CD4-positive, alpha-beta T cell treated with Interleukin-12 subunit alpha and Interleukin-12 subunit beta, for 1 hour (primary cell): ENCODE data around the gene ZNF77.
"Not testable (repeated sequence)": the region's sequence is repeated elsewhere in the genome, so short reads cannot be mapped to it uniquely, and the experiment has no call there.

ENCODE experiments used
- DNase-seq: peaks from one replicate; pipeline ENCODE4 v3.0.0-alpha.2; 2020

The ZNF77 gene

DNA sequence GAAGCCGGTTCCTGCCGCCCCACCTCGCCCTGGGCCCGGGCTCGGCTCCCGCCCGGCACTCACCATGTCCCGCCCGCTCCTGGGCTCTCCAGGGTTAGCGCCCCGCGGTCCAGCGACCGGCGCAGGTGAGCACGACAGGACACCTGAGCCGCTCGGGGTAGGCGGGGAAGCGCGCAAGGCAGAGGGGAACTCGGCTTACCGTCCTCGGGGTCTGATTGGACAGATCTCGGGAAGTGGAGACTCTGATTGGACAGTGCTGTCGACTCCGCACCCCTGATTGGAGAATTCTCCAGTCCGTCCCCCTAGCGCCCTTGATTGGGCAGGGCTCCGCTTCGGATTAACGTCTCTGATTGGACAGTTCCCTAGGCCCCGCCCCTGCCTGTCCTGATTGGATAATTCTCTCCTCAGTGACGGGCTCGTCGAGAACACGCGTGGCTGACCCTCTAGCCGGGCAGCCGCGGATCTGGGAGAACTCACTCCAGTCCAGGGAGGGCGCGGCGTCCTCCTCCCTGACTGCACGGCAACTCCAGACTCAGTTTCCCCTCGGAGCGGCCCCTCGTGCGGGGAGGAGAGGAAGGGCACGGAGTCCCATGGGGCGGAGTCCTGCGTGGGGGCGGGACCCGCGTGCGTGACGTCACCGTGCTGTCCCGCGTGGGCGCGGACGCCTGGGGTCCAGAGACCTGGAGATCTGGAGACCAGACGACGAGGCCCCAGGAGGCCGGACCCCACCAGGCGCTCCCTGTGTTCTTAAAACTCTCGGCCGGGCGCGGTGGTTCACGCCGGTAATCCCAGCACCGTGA is at the start of gene ZNF77:
Gene ZNF77, minus strand, starts transcription at position 197 of the 800 bp plus-strand sequence. Its CDS starts 131 bp downstream, at position 66.
- peak; percentile 99 for DNase-seq

DNA sequence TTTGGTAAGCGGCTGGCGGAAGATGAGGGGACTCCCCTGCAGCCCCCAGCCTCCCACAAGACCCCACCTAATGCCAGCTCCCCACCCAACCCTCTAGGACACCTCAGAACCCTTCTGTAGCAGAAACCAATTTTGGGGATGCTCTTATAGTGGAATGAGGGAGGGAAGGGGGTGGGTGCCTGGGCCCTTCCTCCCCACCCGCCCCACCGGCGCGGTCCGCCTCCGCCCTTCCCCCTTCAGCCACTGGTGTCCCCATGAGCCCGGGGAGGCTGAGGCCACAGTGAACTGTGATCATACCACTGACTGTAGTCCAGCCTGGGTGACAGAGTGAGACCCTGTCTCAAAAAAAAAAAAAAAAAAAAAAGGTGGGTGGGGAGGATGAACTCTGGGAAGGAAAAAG is 48.8 kb upstream of the ZNF77 start:
- DNase-seq = no peak

DNA sequence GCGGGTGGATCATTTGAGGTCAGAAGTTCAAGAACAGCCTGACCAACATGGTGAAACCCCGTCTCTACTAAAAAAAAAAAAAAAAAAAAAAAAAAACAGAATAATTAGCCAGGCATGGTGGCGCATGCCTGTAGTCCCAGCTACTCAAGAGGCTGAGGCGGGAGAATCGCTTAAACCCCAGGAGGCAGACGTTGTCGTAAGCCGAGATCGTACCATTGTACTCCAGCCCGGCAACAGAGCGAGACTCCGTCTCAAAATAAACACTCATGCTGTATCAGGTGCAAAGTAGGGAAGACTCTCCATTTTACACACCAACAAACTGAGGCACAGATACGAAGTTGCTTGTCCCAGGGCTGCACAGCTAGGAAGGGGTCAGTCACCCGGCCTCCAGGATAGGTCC is 48.2 kb upstream of the ZNF77 start:
- DNase-seq = no peak

DNA sequence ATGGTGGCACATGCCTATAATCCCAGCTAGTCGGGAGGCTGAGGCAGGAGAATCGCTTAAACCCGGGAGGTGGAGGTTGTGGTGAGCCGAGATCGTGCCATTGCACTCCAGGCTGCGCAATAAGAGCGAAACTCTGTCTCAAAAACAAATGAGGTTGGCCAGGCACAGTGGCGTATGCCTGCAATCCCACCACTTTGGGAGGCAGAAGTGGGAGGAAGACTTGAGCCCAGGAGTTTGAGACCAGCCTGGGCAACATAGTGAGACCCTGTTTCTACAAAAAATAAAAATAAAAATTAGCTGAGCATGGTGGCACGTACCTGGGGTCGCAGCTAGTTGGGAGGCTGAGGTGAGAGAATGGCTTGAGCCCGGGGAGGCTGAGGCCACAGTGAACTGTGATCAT is 47.6 kb upstream of the ZNF77 start:
- not testable (repeated sequence) for DNase-seq

DNA sequence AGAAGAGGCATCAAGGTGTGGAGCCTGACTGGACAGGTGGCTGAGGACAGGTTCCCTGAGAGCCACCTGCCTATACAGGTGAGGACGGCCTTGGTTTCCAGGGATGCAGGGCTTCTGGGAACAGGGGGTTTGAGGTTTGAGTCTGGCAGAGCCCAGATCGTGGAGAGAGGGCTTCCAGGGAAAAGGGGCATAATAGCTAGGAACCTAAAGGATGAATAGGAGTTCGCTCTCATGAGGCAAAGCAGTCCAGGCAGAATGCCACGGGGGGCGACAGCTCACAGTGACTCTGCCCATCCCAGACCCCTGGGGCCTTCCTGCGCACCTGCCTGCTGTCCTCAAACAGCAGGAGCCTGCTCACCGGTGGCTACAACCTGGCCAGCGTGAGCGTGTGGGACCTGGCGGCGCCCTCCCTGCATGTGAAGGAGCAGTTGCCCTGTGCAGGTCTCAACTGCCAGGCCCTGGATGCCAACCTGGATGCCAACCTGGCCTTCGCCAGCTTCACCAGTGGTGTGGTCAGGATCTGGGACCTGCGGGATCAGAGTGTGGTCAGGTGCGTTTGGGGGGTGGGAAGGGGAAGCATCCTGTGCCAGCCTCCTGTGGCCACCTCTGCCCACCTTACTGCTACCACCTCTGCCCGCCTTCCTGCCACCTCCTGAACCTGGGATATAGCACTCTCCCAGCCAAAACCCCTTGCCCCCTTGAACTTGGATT is 44.6 kb upstream of the ZNF77 start:
- no peak for DNase-seq

DNA sequence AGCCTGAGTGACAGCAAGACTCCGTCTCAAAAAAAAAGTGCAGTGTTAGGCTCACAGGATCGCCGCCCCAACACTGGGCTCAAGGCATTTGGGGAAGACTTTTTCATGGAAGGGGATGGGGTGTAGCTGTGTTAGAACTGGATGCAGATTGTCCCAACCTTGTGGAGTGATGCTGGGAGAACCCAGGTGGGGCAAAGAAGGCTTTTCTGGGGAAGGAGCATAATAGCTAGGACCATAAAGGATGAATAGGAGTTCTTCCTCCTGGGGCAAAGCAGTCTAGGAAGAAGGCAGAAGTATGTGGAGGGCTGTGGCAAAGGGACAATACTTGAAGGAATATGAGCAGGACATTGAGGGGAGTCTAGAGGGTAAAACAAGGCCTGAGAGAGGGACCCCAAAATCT is 43.8 kb upstream of the ZNF77 start:
- DNase-seq = no peak

DNA sequence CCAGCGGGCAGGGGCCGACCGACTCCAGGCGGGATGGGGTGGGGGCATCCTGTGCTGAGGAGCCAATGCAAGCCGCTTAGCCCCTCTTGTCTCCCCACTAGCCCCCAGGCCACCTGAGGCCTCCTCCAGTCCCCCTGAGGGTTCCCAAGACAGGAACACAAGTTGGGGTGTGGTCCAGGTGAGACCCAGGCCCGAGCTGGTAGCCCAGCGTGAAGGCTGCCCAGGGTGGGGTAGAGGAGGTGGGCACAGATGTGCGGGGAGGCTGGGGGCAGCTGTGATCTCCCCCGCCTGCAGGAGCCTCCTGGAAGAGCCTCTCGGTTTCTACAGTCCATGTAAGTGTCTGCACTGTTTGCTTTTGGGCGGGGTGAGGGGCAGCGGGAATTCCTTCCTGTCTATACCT is 43.0 kb upstream of the ZNF77 start:
- no peak for DNase-seq

DNA sequence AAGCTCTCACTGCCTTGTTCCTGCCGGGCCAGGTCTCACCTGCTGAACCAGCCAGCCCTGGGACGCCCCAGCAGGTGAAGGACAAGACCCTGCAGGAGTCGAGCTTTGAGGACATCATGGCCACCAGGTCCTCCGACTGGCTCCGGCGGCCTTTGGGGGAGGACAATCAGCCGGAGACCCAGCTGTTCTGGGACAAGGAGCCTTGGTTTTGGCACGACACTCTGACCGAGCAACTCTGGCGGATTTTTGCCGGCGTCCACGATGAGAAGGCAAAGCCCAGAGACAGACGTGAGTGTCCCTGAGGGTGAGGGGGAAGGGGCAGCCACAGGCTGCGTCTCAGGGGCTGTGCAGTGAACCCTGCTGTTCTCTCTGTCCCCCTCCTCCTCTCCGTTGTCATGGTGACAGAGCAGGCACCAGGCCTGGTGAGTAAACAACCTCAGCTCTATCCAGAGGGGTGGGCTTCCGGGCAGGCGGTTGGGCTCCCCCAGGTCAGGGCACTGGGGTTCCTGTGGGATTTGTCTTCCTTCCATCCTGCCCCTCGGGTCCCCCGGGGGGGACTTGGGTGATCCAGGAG is 42.3 kb upstream of the ZNF77 start:
- DNase-seq = no peak

DNA sequence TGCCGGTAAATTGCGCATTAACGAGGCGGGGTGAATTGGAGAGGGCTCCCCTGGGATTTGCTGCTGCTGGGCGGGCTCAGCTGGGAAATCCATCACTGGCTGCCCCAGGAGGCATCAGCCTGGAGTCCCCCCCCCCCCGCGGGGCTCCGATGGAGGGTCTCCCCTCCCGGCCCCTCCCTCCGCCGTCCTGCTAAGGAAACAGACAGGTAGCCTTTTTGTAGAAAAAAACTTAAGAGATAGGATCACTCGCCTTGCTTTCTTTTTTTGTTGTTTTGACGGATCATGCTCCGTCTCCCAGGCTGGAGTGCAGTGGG is 39.4 kb upstream of the ZNF77 start:
- no peak for DNase-seq

DNA sequence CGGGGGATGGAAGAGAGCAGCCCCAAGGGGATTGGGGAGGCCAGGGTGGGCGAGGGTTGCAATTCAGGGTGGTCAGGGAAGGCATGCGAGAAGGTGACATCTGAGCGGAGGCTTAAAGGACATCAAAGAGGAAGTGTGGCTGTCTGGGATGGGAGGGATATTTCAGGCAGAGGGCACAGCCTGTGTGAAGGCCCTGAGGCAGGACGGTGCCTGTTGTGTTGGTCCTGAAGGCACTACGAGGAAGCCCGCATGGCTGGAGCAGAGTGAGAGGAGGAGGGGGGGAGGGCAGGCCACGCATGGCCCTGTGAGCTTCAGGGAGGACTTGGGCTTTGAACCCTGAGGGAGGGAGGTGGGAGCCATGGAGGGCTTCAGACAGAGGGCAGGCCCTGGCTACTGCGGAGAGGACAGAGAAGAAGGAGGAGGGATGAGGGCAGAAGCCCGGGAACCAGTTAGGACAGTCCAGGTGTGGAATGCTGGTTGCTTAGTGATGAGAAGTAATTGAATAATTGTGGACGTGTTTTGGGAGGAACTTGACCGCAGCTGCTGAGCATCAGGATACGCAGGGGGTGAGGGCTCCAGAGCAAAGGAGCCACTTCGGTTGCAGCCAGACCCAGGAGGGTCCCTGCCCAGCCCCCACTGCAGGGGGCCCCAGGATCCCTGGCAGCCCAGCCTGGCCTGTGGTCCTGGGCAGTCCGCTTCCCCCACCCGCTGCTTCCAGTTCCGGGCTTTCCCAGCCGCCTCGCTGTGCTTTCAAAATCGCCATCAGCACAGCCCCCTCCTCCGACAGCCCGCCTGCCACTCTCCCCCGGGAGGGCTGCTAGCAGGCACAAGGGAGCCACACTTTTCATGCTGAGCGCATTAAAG is 38.8 kb upstream of the ZNF77 start:
- DNase-seq = no peak

DNA sequence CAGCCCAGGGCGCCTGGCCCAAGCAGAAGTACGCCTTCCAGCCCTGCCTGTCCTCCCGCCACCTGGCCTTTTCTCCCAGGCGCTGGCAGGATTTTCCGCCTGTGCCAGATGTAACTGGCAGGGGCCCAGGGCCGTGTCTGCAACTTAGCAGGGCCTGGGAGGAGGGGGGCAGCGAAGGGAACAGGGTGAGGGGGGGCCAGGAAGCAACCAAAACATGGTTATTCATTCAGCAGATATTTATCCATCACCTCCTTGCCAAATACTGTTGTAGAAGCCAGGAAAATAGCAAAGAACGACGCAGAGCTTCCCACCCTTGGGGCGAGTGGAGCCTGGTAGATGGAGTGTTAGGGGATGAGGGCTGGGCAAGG is 38.2 kb upstream of the ZNF77 start:
- no peak for DNase-seq

DNA sequence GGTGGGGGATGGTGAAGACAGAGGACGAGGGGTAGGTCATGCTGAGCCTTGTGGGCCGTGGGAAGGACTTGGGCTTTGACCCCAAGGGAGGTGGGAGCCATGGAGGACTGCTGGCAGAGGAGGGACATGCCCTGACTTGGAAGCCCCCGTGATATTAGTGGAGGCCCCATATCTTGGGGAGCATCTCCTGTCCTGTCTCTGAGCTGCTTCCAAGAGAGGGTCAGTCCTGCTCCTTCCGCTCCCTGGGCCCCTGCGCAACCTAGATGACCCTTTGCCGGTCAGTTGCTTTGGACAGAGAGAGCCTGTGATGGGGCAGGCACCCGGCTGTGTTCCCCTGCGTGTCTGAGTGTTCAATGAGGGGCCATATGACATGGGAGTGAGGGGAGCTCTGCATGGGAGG is 37.8 kb upstream of the ZNF77 start:
- DNase-seq = no peak

DNA sequence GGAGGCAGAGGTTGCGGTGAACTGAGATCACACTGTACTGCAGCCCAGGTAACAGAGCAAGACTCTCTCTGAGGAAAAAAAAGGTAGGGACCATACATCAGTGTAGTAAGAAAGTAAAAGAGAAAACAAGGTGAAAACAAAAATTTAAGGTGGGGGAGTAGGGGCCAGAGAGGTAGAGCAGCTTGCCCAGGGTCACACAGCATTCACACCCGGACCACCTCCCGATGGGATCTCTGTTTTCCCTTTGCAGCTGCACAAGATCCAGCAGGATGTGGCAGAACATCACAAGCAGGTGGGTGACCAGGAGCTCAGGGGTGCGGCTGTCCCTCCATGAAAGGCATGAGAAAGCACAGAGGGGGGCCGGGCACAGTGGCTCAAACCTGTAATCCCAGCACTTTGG is 37.1 kb upstream of the ZNF77 start:
- DNase-seq = no peak

DNA sequence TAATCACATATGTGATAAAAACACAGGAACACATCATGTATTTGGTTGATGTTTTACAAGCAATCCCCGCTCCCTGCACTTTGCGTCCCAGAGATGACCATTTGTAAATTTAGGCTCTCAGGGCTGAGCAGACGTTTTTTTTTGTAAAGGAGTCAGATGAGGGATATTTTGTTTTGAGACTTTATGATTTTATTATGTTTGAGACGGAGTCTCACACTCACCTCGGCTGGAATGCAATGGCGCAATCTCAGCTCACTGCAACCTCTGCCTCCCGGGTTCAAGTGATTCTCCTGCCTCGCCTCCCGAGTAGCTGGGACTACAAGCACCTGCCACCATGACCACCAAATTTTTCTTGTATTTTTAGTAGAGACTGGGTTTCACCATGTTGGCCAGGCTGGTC is 34.0 kb upstream of the ZNF77 start:
- no peak for DNase-seq

DNA sequence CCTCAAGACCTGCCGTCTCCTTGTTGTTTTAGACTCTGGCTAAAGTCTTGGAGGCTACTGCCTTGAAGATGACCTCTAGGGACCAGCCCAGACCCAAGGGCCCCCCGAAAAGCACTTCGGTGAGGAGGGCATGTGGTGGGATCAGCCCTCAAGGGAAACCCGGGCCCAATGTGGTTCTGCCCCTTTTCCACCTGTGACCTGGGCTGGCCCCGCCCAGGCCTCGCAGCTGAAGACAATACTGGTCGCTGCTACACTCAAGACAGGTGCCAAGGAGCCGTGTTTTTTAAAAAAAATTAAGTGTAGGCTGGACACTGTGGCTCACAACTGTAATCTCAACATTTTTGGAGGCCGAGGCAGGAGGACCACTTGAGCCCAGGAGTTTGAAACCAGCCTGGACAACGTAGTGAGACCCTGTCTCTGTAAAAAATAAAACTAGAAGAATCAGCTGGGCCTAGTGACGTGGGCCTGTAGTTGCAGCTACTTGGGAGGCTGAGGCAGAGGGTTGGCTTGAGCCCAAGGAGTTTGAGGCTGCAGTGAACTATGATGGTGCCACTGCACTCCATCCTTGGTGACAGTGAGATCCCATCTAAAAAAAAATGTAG is 33.5 kb upstream of the ZNF77 start:
- DNase-seq = no peak

DNA sequence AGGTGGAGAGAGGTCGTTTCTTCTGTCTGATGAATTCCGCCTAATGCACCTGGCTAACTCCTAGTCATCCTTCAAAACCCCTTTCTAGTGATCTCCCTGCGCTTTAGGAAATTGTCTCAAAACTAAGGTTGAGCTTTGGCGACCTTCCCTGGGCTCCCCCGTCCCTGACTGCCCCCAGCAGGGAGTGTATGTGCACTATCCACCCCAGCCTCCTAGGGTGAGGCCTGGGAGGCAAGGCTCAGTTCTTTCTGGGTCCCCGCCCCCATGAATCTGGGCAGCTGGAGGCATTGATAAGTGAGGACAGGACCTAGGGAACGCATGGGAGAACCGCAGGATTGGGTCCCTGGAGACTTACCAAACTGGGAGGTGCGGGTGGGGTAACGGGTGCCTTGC is 33.0 kb upstream of the ZNF77 start:
- no peak for DNase-seq

DNA sequence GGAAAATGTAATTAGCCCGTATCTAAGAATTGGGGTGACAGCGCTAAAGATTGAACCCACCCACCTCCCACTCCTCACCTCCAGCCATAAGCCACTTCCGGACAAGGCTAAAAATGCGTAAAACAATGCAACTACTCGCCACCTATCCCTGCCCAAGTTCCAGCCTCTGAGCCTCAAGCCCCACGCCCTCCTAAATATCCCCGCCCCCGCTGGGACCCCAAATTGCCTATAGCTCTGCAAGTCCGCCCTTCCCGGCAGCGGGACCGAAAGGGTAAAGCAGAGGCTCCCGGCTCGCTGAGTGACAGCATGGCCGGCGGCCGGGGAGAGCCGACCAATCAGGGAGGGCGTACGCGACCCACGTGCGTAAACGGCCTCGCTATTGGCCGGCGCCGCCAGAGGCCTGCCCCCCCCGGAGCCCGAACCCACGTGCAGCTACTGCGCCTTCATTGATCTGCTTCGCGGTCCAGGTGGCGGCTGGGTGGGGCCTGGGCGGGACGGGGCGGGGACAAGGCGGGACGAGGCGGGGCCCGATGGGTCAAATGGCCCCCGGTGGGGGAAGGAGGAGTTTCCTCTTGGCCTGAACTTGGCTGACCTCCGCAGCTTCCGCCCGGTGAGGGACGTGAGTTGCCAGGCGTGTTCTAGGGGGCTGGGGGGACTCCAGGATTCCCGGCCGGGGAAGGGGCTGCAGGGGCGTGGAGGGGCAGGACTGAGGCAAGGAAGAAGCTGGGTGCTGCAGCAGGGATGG is 32.4 kb upstream of the ZNF77 start, which contains the start of gene TLE6:
Gene TLE6, plus strand, starts transcription at position 564 of the 745 bp plus-strand sequence. CDS start 670 bp downstream, outside the sequence.
- peak; percentile 95 for DNase-seq

DNA sequence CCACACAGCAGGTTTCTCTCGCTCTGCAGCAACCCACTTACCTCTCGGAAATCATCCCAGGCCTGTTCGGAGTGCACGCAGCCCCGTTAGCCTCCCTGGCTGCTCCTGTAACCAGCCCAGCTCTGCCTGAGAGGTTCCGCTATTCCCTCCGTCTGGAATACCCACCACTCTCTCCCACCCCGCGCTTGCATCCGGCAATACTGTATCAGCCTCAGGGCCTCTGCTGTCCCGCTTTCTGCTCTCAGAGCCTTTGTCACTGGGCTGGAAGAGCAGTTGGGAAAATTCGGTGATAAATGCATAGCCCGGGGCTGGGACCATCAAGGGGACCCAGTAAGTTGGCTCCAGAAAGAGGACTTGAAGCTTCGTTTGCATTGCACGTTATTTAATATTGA is 31.8 kb upstream of the ZNF77 start:
- DNase-seq = no peak

DNA sequence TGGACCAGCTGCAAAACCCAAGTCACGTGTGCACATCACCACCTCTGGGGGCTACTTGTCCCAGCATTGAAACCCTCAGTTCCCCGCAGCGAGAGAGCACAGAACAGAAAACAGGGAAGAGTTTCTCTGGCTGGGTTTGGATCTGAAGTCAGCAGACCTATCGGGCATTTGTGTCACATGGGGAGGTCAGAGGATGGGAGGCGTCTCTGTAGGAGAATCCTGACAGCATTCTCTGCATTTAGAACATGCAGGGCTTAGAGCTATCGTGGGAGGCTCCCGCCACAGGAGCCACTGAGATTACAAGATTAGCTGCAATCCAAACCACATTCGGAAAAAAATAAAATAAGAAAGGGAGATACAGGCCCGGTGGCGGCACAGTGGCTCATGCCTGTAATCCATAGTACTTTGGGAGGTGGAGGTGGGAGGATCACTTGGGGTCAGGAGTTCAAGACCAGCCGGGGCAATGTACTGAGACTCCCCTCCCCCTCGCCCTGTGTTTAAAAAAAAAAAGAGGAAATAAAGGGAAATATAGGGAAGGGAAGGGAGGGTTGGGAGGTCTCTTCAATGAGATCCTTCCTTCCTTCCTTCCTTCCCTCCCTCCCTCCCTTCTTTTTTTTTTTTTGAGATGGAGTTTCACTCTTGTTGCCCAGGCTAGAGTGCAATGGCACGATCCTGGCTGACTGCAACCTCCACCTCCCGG is 29.7 kb upstream of the ZNF77 start:
- DNase-seq = no peak

DNA sequence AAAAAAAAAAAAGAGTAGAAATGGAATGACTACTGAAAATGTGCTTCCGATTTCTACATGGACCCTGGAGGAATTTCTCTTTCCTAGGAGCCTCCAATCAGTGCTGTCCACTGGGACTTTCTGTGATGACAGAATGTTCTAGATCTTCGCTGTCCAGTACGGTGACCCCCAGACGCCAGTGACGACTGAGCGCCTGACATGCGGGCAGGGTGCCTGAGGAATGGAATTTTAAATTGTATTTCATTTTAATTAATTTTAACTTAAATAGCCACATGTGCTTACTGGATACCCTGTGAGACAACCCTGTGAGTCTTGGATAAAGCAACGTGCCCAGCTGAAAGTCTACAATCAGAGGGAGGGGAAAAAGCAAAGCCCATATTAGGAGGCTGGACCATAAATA is 28.5 kb upstream of the ZNF77 start:
- DNase-seq = no peak

DNA sequence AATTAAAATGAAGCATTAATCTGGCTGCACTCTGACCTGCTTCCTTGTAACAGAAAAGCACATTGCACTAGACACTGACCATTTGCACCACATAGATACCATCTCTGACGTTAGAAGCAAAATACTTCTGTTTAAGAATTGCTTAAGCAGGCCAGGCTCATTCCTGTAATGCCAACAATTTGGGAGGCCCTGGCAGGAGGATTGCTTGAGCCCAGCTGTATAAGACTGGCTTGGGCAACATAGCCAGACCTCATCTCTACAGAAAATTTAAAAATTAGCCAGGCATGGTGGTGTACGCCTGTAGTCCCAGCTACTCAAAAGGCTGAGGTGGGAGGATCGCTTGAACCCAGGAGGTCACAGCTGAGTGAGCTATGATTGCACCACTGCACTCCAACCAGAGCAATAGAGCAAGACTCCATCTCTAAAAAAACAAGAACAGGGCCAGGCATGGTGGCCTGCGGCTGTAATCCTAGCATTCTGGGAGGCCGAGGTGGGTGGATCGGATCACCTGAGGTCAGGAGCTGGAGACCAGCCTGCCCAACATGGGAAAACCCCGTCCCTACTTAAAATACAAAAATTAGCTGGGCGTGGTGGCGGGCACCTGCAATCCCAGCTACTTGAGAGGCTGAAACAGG is 25.5 kb upstream of the ZNF77 start:
- no peak for DNase-seq
